ENCODE data around the gene GPR17.

GPR17 gene

GRCh38 chr2:127608061-127609030, 37.6 kb upstream of the GPR17 start:
- Mint-ChIP-seq H3K27me3 (peaks cover 45% of the 10 kb centered on the region), H3K4me1 (no peaks in the 10 kb centered on the region), H3K36me3 (ENCODE audit: insufficient read depth) (no peaks in the 10 kb centered on the region), H3K27ac (ENCODE audit: low read depth) (no peak overlapping the region), H3K9me3 (peaks cover 3% of the 10 kb centered on the region), H3K4me3 (no peak overlapping the region)
- ATAC-seq (replicated peaks; ENCODE audit: extremely low read depth, poor library complexity, severe bottlenecking), result no peak
- DNase-seq (ENCODE audit: low spot score in 2 of 2), result no peak

GRCh38 chr2:127609031-127609751, 36.8 kb upstream of the GPR17 start:
- H3K27ac Mint-ChIP-seq (ENCODE audit: low read depth), result no peak overlapping the region
- DNase-seq (ENCODE audit: low spot score in 2 of 2) (no peak), ATAC-seq (replicated peaks; ENCODE audit: extremely low read depth, poor library complexity, severe bottlenecking) (no peak)
- H3K4me1 Mint-ChIP-seq, result no peaks in the 10 kb centered on the region
- peaks cover 8% of the 10 kb centered on the region for H3K9me3 Mint-ChIP-seq
- H3K4me3 Mint-ChIP-seq, result no peak overlapping the region
- no peaks in the 10 kb centered on the region for H3K36me3 Mint-ChIP-seq (ENCODE audit: insufficient read depth)
- H3K27me3 Mint-ChIP-seq, result peaks cover 52% of the 10 kb centered on the region

- Mint-ChIP-seq H3K4me3 (no peak overlapping the region), H3K9me3 (peaks cover 8% of the 10 kb centered on the region), H3K4me1 (no peaks in the 10 kb centered on the region), H3K27me3 (peaks cover 52% of the 10 kb centered on the region), H3K27ac (ENCODE audit: low read depth) (no peak overlapping the region), H3K36me3 (ENCODE audit: insufficient read depth) (no peaks in the 10 kb centered on the region)
- ATAC-seq (replicated peaks; ENCODE audit: extremely low read depth, poor library complexity, severe bottlenecking) (no peak), DNase-seq (ENCODE audit: low spot score in 2 of 2) (no peak)
Measured at GRCh38 chr2:127609818-127610217, 36.1 kb upstream of the GPR17 start.

- DNase-seq (ENCODE audit: low spot score in 2 of 2), result no peak
- no peaks in the 10 kb centered on the region for H3K4me1 Mint-ChIP-seq
Measured at GRCh38 chr2:127610561-127610960, 35.4 kb upstream of the GPR17 start.

GRCh38 chr2:127611076-127611925, 34.7 kb upstream of the GPR17 start:
- Mint-ChIP-seq H3K9me3 (peaks cover 8% of the 10 kb centered on the region), H3K4me1 (no peaks in the 10 kb centered on the region), H3K27me3 (peaks cover 59% of the 10 kb centered on the region), H3K4me3 (no peak overlapping the region), H3K27ac (ENCODE audit: low read depth) (no peak overlapping the region), H3K36me3 (ENCODE audit: insufficient read depth) (no peaks in the 10 kb centered on the region)
- no peak for ATAC-seq (replicated peaks; ENCODE audit: extremely low read depth, poor library complexity, severe bottlenecking)
- DNase-seq (ENCODE audit: low spot score in 2 of 2), result no peak

More at GRCh38 chr2:127610561-127610960, 35.4 kb upstream of the GPR17 start:
- peaks cover 8% of the 10 kb centered on the region for H3K9me3 Mint-ChIP-seq
- no peaks in the 10 kb centered on the region for H3K36me3 Mint-ChIP-seq (ENCODE audit: insufficient read depth)
- no peak overlapping the region for H3K4me3 Mint-ChIP-seq
- no peak for ATAC-seq (replicated peaks; ENCODE audit: extremely low read depth, poor library complexity, severe bottlenecking)
- H3K27me3 Mint-ChIP-seq, result peaks cover 51% of the 10 kb centered on the region
- no peak overlapping the region for H3K27ac Mint-ChIP-seq (ENCODE audit: low read depth)

GRCh38 chr2:127612111-127612822, 33.7 kb upstream of the GPR17 start:
- H3K27ac Mint-ChIP-seq (ENCODE audit: low read depth), result no peak overlapping the region
- no peak for DNase-seq (ENCODE audit: low spot score in 2 of 2)
- H3K27me3 Mint-ChIP-seq, result peaks cover 66% of the 10 kb centered on the region
- peaks cover 8% of the 10 kb centered on the region for H3K9me3 Mint-ChIP-seq
- no peaks in the 10 kb centered on the region for H3K36me3 Mint-ChIP-seq (ENCODE audit: insufficient read depth)
- H3K4me3 Mint-ChIP-seq, result no peak overlapping the region
- no peaks in the 10 kb centered on the region for H3K4me1 Mint-ChIP-seq
- ATAC-seq (replicated peaks; ENCODE audit: extremely low read depth, poor library complexity, severe bottlenecking), result no peak

- Mint-ChIP-seq H3K4me3 (no peak overlapping the region), H3K9me3 (peaks cover 8% of the 10 kb centered on the region), H3K4me1 (no peaks in the 10 kb centered on the region), H3K27ac (ENCODE audit: low read depth) (no peak overlapping the region), H3K36me3 (ENCODE audit: insufficient read depth) (no peaks in the 10 kb centered on the region), H3K27me3 (peaks cover 74% of the 10 kb centered on the region)
- ATAC-seq (replicated peaks; ENCODE audit: extremely low read depth, poor library complexity, severe bottlenecking), result no peak
- no peak for DNase-seq (ENCODE audit: low spot score in 2 of 2)
Measured at GRCh38 chr2:127614246-127614645, 31.7 kb upstream of the GPR17 start.

- ATAC-seq (replicated peaks; ENCODE audit: extremely low read depth, poor library complexity, severe bottlenecking) (no peak), DNase-seq (ENCODE audit: low spot score in 2 of 2) (no peak)
- H3K27me3 Mint-ChIP-seq, result peaks cover 74% of the 10 kb centered on the region
- no peak overlapping the region for H3K4me3 Mint-ChIP-seq
- peaks cover 8% of the 10 kb centered on the region for H3K9me3 Mint-ChIP-seq
- no peaks in the 10 kb centered on the region for H3K36me3 Mint-ChIP-seq (ENCODE audit: insufficient read depth)
- no peaks in the 10 kb centered on the region for H3K4me1 Mint-ChIP-seq
- no peak overlapping the region for H3K27ac Mint-ChIP-seq (ENCODE audit: low read depth)
Measured at GRCh38 chr2:127614731-127615130, 31.2 kb upstream of the GPR17 start.

GRCh38 chr2:127615511-127616166, 30.3 kb upstream of the GPR17 start:
- no peak for ATAC-seq (replicated peaks; ENCODE audit: extremely low read depth, poor library complexity, severe bottlenecking)

GRCh38 chr2:127618551-127619202, 27.3 kb upstream of the GPR17 start:
- Mint-ChIP-seq H3K27ac (ENCODE audit: low read depth) (no peak overlapping the region), H3K27me3 (peaks cover 54% of the 10 kb centered on the region), H3K36me3 (ENCODE audit: insufficient read depth) (no peaks in the 10 kb centered on the region), H3K9me3 (peaks cover 5% of the 10 kb centered on the region), H3K4me1 (no peaks in the 10 kb centered on the region), H3K4me3 (no peak overlapping the region)
- DNase-seq (ENCODE audit: low spot score in 2 of 2) (no peak), ATAC-seq (replicated peaks; ENCODE audit: extremely low read depth, poor library complexity, severe bottlenecking) (no peak)

More at GRCh38 chr2:127615511-127616166, 30.3 kb upstream of the GPR17 start:
- Mint-ChIP-seq H3K36me3 (ENCODE audit: insufficient read depth) (no peaks in the 10 kb centered on the region), H3K27me3 (peaks cover 68% of the 10 kb centered on the region), H3K27ac (ENCODE audit: low read depth) (no peak overlapping the region), H3K4me1 (no peaks in the 10 kb centered on the region), H3K9me3 (peaks cover 8% of the 10 kb centered on the region), H3K4me3 (no peak overlapping the region)
- no peak for DNase-seq (ENCODE audit: low spot score in 2 of 2)

GRCh38 chr2:127619203-127619590, 26.8 kb upstream of the GPR17 start:
- DNase-seq (ENCODE audit: low spot score in 2 of 2) (no peak), ATAC-seq (replicated peaks; ENCODE audit: extremely low read depth, poor library complexity, severe bottlenecking) (no peak)
- Mint-ChIP-seq H3K27ac (ENCODE audit: low read depth) (no peak overlapping the region), H3K27me3 (peaks cover 52% of the 10 kb centered on the region), H3K9me3 (no peaks in the 10 kb centered on the region), H3K4me3 (no peak overlapping the region), H3K36me3 (ENCODE audit: insufficient read depth) (no peaks in the 10 kb centered on the region), H3K4me1 (no peaks in the 10 kb centered on the region)
